ENCODE results near the gene CCDC24. TPM values are rescaled to one million over a fixed set of nuclear protein-coding genes. Genes with fewer than 3 reads are reported as not detected.

Gene CCDC24
- total and polyA plus RNA-seq, 2 of the 13 experiments (the other 11 are each of a cell fraction or from before 2014, with no cell fraction given): 1.4 to 2.9 TPM

DNA sequence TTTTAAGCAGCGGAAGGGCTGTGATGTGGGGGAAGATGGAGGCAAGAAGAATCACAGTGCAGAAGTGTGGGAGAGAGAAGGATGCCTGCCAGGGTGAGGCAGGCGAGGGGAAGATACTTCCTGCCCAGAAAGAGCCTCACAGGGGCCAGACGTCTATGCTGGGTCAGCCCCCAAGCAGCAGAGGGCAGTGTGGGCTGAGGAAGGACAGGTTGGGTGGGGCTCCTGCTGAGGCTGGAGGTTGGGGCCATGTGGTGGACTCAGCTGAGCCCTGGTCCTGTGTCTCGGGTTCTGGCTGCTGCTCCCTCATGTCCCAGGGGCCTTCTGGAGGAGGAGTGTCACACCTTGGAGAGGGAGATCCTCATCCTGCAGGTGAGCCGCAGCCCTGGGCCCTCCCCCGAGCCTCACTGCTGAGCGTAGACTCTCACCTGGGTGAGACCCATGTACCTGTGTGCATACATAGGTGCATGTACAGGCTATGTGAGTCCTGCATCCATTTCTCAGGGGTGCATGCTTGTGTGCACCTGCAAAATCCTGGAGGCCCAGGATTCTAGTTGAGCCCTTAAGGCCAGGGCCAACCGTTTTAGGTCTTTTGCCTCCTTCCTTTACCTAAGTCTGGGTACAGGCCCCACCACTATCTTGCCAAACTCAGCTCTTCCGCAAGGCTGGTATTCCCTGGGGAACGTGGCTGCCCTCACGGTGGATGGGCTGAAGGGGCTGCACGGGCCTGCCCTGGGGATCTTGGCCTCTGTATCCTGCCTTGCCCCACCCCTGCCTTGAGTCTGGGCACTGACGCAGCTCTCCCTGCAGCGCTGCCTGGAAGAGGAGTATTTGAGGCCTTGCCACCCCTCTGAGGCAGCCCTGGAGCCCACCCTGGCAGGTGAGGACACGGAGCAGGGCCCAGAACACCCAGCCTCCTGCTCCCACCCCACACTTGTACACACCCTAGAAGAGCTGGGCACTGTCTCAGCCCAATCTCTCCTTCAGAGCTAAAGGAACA lies 3.7 kb downstream of the CCDC24 start (continued):
- TF ChIP-seq HDAC2 (CRISPR knock-in tag; IDR thresholded peaks at IDR 0.05): no peak
- TF ChIP-seq ZNF772 (CRISPR knock-in tag; IDR thresholded peaks at IDR 0.05): no peak
- no peak for TF ChIP-seq ZNF331 (CRISPR knock-in tag; IDR thresholded peaks at IDR 0.05)
- no peak for TF ChIP-seq ZNF207 (IDR thresholded peaks at IDR 0.05; ENCODE audit: borderline replicate concordance)
- peak; percentile 20; the same call in 1 of the 2 replicates for TF ChIP-seq MAX (IDR thresholded peaks at IDR 0.05)
- TF ChIP-seq NFE2L2 (IDR thresholded peaks at IDR 0.05; ENCODE audit: low read length): no peak
- TF ChIP-seq RAD21 (CRISPR knock-in tag; IDR thresholded peaks at IDR 0.05): peak; percentile 57; the same call in 1 of the 2 replicates
- TF ChIP-seq, protein P1, sequence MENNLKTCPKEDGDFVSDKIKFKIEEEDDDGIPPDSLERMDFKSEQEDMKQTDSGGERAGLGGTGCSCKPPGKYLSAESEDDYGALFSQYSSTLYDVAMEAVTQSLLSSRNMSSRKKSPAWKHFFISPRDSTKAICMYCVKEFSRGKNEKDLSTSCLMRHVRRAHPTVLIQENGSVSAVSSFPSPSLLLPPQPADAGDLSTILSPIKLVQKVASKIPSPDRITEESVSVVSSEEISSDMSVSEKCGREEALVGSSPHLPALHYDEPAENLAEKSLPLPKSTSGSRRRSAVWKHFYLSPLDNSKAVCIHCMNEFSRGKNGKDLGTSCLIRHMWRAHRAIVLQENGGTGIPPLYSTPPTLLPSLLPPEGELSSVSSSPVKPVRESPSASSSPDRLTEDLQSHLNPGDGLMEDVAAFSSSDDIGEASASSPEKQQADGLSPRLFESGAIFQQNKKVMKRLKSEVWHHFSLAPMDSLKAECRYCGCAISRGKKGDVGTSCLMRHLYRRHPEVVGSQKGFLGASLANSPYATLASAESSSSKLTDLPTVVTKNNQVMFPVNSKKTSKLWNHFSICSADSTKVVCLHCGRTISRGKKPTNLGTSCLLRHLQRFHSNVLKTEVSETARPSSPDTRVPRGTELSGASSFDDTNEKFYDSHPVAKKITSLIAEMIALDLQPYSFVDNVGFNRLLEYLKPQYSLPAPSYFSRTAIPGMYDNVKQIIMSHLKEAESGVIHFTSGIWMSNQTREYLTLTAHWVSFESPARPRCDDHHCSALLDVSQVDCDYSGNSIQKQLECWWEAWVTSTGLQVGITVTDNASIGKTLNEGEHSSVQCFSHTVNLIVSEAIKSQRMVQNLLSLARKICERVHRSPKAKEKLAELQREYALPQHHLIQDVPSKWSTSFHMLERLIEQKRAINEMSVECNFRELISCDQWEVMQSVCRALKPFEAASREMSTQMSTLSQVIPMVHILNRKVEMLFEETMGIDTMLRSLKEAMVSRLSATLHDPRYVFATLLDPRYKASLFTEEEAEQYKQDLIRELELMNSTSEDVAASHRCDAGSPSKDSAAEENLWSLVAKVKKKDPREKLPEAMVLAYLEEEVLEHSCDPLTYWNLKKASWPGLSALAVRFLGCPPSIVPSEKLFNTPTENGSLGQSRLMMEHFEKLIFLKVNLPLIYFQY (CRISPR knock-in tag; IDR thresholded peaks at IDR 0.05; ENCODE audit: borderline replicate concordance): no peak
- TF ChIP-seq ZNF605 (CRISPR knock-in tag; IDR thresholded peaks at IDR 0.05): 0 out of 2 replicates have a peak, but pooled peaks have one; percentile 37
- TF ChIP-seq ZSCAN29 (CRISPR knock-in tag; conservative IDR thresholded peaks at IDR 0.05): no peak
- TF ChIP-seq ZNF562 (CRISPR knock-in tag; IDR thresholded peaks at IDR 0.05; ENCODE audit: borderline replicate concordance): no peak
- TF ChIP-seq XRCC5 (optimal IDR thresholded peaks at IDR 0.05; ENCODE audit: low read length): peak; percentile 74
- no peak for TF ChIP-seq ZNF460 (CRISPR knock-in tag; IDR thresholded peaks at IDR 0.05; ENCODE audit: borderline replicate concordance)
- no peak for TF ChIP-seq ZBTB33 (CRISPR knock-in tag; IDR thresholded peaks at IDR 0.05)
- peak; percentile 23; the same call in 1 of the 2 replicates for TF ChIP-seq RXRB (CRISPR knock-in tag; IDR thresholded peaks at IDR 0.05; ENCODE audit: borderline replicate concordance)
- TF ChIP-seq PCBP2 (optimal IDR thresholded peaks at IDR 0.05; ENCODE audit: low read depth, low read length, poor library complexity, severe bottlenecking): no peak
- no peak for TF ChIP-seq ETS1 (CRISPR knock-in tag; IDR thresholded peaks at IDR 0.05)
- TF ChIP-seq AKAP8 (CRISPR knock-in tag; IDR thresholded peaks at IDR 0.05): no peak
- no peak for TF ChIP-seq ZNF230 (CRISPR knock-in tag; IDR thresholded peaks at IDR 0.05)
- peak; percentile 39; the same call in 1 of the 2 replicates for TF ChIP-seq ELF3 (CRISPR knock-in tag; IDR thresholded peaks at IDR 0.05)

Data from HepG2 (cell line).